T-helper 9 cell (primary cell): ENCODE results near the gene PXT1.

Experiments used
- DNase-seq: peaks from one replicate; pipeline ENCODE4 v3.0.0-alpha.2; 2020

PXT1 gene

DNA sequence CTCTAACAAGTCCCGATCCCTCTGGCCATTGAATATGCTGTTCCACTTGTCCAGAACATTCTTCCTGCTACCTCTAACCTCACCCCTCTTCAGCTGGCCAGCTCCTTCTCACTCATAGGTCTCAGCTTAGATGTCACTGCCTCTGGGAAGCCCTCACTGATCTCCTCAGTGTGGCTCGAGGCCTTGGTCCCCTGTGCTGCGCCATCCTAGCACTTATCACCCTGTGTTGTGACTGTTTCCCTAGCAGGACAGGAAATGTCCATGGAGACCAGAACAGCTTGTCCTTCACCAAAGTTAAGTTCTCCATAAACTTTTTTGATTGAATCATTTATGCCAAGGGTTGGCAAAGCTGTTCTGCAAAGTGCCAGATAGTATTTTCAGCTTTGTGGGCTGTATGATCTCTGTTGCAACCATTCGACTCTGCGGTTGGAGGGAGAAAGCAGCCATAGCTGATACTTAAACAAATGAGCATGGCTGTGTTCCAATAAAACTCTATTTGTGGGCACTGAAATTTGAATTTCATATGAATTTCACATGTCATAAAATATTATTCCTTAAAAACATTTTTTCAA is 99.5 kb downstream of the PXT1 start:
- no peak for DNase-seq

DNA sequence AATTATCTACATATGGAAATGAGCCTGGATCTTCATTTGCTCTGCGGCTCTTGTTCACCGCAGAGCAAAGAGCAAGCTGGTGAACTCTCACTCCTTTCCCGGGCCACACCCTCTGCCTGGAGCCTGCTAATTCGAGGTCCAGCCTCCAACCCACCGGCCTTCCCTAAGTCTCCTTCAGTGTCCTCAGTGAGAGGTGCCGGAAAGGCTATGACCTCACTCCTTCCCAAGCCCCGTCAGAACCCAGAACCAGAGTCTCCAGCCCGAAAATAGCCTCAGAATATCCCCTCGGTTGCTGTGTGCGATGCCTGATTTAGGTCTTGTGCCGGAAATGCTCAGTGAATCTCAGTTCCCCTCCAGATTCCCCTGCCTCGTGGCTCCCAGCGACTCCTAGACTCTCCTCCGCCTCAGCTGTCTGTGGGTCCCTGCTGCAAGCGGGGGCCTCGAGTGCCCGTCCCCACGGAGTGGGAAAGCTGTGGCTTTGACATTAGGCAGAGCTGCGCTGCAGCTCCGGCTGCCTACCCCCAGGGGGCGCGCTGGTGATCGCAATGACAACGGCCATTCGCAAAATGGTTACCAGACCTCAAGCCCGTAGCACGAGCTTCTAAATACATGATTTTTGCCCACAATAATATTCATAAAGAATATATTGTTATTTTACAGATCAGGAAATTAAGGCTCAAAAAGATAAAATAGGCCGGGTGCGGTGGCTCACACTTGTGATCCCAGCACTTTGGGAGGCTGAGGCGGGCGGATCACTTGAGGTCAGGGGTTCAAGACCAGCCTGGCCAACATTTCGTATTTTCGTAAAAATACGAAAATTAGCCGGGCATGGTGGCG is 101.8 kb downstream of the PXT1 start:
- peak; percentile 72 for DNase-seq
